B cell (primary cell): Measurements from ENCODE around the gene SGTA. TPM values are rescaled to one million over a fixed set of nuclear protein-coding genes. Genes with fewer than 3 reads are reported as not detected.

Experiments
- ATAC-seq: fragments of 200-7000 bp; cut with Tn5 transposase; one replicate; pipeline ENCODE4 v1.10.0; 2021; ENCODE audit warnings: low read depth, mild to moderate bottlenecking, moderate number of reproducible peaks, moderate library complexity
- CTCF ChIA-PET: fragments of 350-600 bp; sonication (Branson Sonifier 250); formaldehyde crosslinking; loops from one replicate; lab custom pipeline; 2021; ENCODE audit warnings: antibody characterized with exemption, inconsistent platforms; lab: Charles Lee
- POLR2A ChIA-PET: fragments of 350-600 bp; sonication (Branson Sonifier 250); formaldehyde crosslinking; loops from one replicate; lab custom pipeline; 2021; ENCODE audit warnings: antibody characterized with exemption; lab: Charles Lee
- DNase-seq: peaks from one replicate; pipeline ENCODE4 v3.0.0; 2013
- H2AFZ ChIP-seq: 2 replicates; pipeline ENCODE4 v1.6.1; 2012; ENCODE audit warnings: mild to moderate bottlenecking, low read depth, low read length; ENCODE audit not compliant: insufficient read depth, poor library complexity, severe bottlenecking
- H3K27ac ChIP-seq, 2 donors: 1 replicate in 1 of 2; 2 replicates in 1 of 2; pipeline ENCODE4 v1.5.1; 2012 to 2013; ENCODE audit warnings: low read length in 2 of 2, mild to moderate bottlenecking in 2 of 2, moderate library complexity in 1 of 2
- H3K27me3 ChIP-seq, 4 experiments: fragments of 200-600 bp in 1 of 4; sonication (generic) in 1 of 4; replicated peaks in 1 of 4; 1 replicate in 2 of 4; 2 replicates in 2 of 4; pipeline versions ENCODE4 v1.6.1 to v1.7.0; 2013 to 2016; ENCODE audit warnings: low read length in 3 of 4, mild to moderate bottlenecking in 2 of 4, mixed read lengths in 1 of 4, moderate library complexity in 1 of 4; ENCODE audit not compliant: insufficient read depth in 4 of 4, control insufficient read depth in 3 of 4; ENCODE audit errors: control extremely low read depth in 1 of 4
- H3K36me3 ChIP-seq, 2 experiments: replicated peaks in 1 of 2; 1 replicate in 1 of 2; 2 replicates in 1 of 2; pipeline versions ENCODE4 v1.6.1 to v1.7.1; 2013; ENCODE audit warnings: low read length in 1 of 2; ENCODE audit not compliant: insufficient read depth in 2 of 2, control insufficient read depth in 1 of 2; ENCODE audit errors: control extremely low read depth in 1 of 2, extremely low read depth in 1 of 2
- H3K4me1 ChIP-seq, 2 donors: fragments of 200-600 bp in 1 of 2; sonication (generic) in 1 of 2; 1 replicate in 1 of 2; 2 replicates in 1 of 2; pipeline versions ENCODE4 v1.5.1 to v1.6.1; 2013 to 2017; ENCODE audit warnings: low read length in 2 of 2; ENCODE audit not compliant: control insufficient read depth in 2 of 2, insufficient read depth in 2 of 2
- H3K4me2 ChIP-seq: replicated peaks from 2 replicates; pipeline ENCODE3; 2012; ENCODE audit warnings: mild to moderate bottlenecking, low read depth, low read length; ENCODE audit not compliant: poor library complexity, severe bottlenecking
- H3K4me3 ChIP-seq, 5 experiments: fragments of 200-600 bp in 1 of 5; sonication (generic) in 1 of 5; 1 replicate in 3 of 5; 2 replicates in 2 of 5; pipeline versions ENCODE4 v1.5.1 to v1.7.0; 2011 to 2016; ENCODE audit warnings: low read length in 4 of 5, mild to moderate bottlenecking in 4 of 5, low read depth in 2 of 5, control low read depth in 1 of 5, moderate library complexity in 1 of 5; ENCODE audit not compliant: insufficient read depth in 1 of 5; ENCODE audit errors: control extremely low read depth in 1 of 5, extremely low read depth in 1 of 5
- H3K79me2 ChIP-seq: fragments of 200-600 bp; sonication (generic); one replicate; pipeline ENCODE4 v1.6.0; 2016; ENCODE audit warnings: low read length; ENCODE audit not compliant: control insufficient read depth, insufficient read depth
- H3K9ac ChIP-seq: fragments of 200-600 bp; sonication (generic); 2 replicates; pipeline ENCODE4 v1.6.1; 2017; ENCODE audit warnings: mild to moderate bottlenecking, low read length, moderate library complexity
- H3K9me3 ChIP-seq, 3 donors: one replicate each; pipeline versions ENCODE4 v1.6.1 to v1.7.1; 2013; ENCODE audit warnings: low read length in 2 of 3; ENCODE audit not compliant: control insufficient read depth in 2 of 3, insufficient read depth in 1 of 3; ENCODE audit errors: control extremely low read depth in 1 of 3
- H4K20me1 ChIP-seq: 2 replicates; pipeline ENCODE4 v1.6.0; 2012; ENCODE audit warnings: mild to moderate bottlenecking, low read length; ENCODE audit not compliant: insufficient read depth, control insufficient read depth, poor library complexity, severe bottlenecking
- H3K27ac Mint-ChIP-seq: one replicate; pipeline ENCODE4 v1.8.0; 2021; ENCODE audit warnings: mixed read lengths
- H3K27me3 Mint-ChIP-seq: one replicate; pipeline ENCODE4 v1.8.0; 2021; ENCODE audit warnings: mixed read lengths
- H3K4me1 Mint-ChIP-seq: one replicate; pipeline ENCODE4 v1.8.0; 2021; ENCODE audit warnings: mixed read lengths
- H3K4me3 Mint-ChIP-seq: one replicate; pipeline ENCODE4 v1.8.0; 2021; ENCODE audit warnings: mixed read lengths
- H3K9me3 Mint-ChIP-seq: one replicate; pipeline ENCODE4 v1.8.0; 2022; ENCODE audit warnings: mixed read lengths; ENCODE audit not compliant: insufficient read depth
- CTCF ChIP-seq: fragments of 200-600 bp; IDR thresholded peaks from one replicate; pipeline ENCODE4 v1.8.0; 2022; ENCODE audit warnings: antibody characterized with exemption, mild to moderate bottlenecking
- EZH2 ChIP-seq: IDR thresholded peaks from 2 replicates; pipeline ENCODE4 v1.6.1; 2012; ENCODE audit warnings: borderline replicate concordance, low read depth, mild to moderate bottlenecking, moderate library complexity, low read length; ENCODE audit not compliant: insufficient read depth, poor library complexity, severe bottlenecking
- WGBS: methylation state at CpG from one replicate; pipeline ENCODE4 v1.1.5; 2013; ENCODE audit warnings: missing lambda C conversion rate; ENCODE audit not compliant: insufficient coverage; 5-methylcytosine and 5-hydroxymethylcytosine counted together
- intact Hi-C: fragments of 100-400 bp; cut with micrococcal nuclease; formaldehyde crosslinking; loops from one replicate; pipeline ENCODE4 v1.10.0; 2022
- polyA plus RNA-seq: library from polyadenylated mRNA; depleted of rRNA; stranded (reverse); fragments of >200 nt; gene quantifications from 2 replicates; pipeline ENCODE4 v1.2.3, GENCODE V29; 2012
- total RNA-seq, 2 donors: library from RNA; stranded (reverse); fragments of 120-200 nt in 1 of 2; gene quantifications; 1 replicate in 1 of 2; 2 replicates in 1 of 2; pipeline versions ENCODE4 v1.2.3 to v1.2.4, GENCODE V29; 2013 to 2022

The SGTA gene
- total and polyA plus RNA-seq, 2 donors (not counting 1 experiment from before 2014, with no cell fraction given), result 36.6 to 42.0 TPM

- WGBS, result 94% methylated on average over 23 of the region's 23 CpGs
- POLR2A ChIA-PET, result no interaction called here
- no peaks in the 10 kb centered on the region for H3K4me1 Mint-ChIP-seq
- H3K4me2 ChIP-seq, result no peak overlapping the region
- no peak for DNase-seq
- no peak overlapping the region for H3K9ac ChIP-seq
- H3K9me3 Mint-ChIP-seq, result no peaks in the 10 kb centered on the region
- CTCF ChIA-PET, result interaction anchor here (1.3 kb wide), 1 partner anchor 115 kb away, joined by 7 read pairs; no protein-coding TSS in a partner anchor
- peaks cover 2% of the 10 kb centered on the region for H3K79me2 ChIP-seq
- no peaks in the 10 kb centered on the region for H3K27me3 ChIP-seq
- H3K27me3 Mint-ChIP-seq, result no peaks in the 10 kb centered on the region
- H3K4me1 ChIP-seq, result no peaks in the 10 kb centered on the region
- no peak overlapping the region for H3K27ac ChIP-seq
- intact Hi-C loops, result no loop called here
- no peaks in the 10 kb centered on the region for H3K9me3 ChIP-seq
- no peak overlapping the region for H3K4me3 Mint-ChIP-seq
- H2AFZ ChIP-seq, result no peak overlapping the region
- H4K20me1 ChIP-seq, result peaks cover 10% of the 10 kb centered on the region
- ATAC-seq, result no peak
- H3K4me3 ChIP-seq, result no peak overlapping the region
- peaks cover 3 to 64% of the 10 kb centered on the region in 2 experiments for H3K36me3 ChIP-seq
- no peak for TF ChIP-seq CTCF
- TF ChIP-seq EZH2, result no peak
- no peak overlapping the region for H3K27ac Mint-ChIP-seq
Observed at GRCh38 chr19:2762783-2763496, 20.1 kb downstream of the SGTA start.
